SKM-1 (cell line): ENCODE measurements around the gene RHOT1.
"Not testable (repeated sequence)": the region's sequence is repeated elsewhere in the genome, so short reads cannot be mapped to it uniquely, and the experiment has no call there.

Source experiments
- DNase-seq: peaks from one replicate; lab custom pipeline; 2025; ENCODE audit not compliant: unreplicated experiment; lab: John Stamatoyannopoulos, UW

Gene RHOT1

DNA sequence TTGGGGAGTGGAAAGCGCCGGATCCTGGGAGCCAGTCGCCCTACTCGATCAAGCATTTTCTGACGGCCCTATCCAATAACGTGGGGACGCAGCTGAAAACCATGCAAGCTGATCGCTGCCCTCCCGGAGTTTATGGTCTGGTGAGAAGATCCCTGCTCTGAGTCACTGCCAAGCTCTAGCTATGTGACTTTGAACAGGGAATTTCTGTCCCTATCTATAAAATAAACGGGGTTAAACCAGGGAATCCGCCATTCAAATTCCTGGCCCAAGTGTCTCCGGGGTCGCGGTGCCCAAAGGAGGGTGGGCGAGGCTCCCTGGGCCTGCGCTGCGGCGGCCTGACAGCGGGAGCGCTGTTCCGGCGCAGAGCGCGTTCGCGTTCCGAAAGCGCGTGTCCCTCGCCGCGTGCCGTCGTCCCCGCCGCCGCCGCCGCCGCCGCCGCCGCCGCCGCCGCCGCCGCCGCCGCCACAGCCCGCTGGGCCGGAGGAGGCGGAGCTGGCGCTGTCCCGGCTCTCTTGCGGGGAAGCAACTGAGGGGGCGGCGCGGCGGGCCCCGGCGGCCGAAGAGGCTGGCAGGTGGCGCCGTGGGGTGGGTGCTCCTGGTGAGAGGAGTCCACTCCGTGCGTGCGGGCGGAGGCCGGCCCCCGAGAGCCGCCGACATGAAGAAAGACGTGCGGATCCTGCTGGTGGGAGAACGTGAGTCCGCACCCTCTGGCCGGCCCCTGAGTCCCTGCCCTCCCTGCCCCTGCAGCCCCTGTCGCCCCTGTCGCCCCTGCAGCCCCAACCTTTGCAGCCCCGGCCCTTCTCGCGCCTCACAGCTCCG, at the start of gene RHOT1:
Gene RHOT1 (plus strand): TSS at position 465 of the 819 bp plus-strand sequence. CDS start 191 bp downstream, at position 656.
- peak; percentile 57 for DNase-seq

DNA sequence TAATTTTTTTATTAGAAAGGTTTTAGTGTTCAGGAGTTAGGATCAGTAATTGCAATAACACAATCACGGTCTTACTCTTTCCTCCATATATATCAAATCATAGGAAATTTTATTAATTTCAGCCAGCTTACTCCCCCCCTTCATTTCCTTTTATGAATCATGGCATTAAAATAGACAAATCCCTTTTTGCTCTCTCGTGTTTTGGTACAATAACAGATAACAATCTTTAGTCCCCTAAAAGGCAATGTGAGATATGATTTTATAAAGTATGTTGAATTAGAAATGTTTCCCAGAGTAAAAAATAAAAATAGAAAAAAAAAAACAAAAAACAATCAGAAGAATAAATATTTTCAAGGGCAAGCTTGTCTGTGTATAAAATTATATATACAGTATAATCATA, 42.6 kb upstream of the RHOT1 start:
- DNase-seq = no peak

DNA sequence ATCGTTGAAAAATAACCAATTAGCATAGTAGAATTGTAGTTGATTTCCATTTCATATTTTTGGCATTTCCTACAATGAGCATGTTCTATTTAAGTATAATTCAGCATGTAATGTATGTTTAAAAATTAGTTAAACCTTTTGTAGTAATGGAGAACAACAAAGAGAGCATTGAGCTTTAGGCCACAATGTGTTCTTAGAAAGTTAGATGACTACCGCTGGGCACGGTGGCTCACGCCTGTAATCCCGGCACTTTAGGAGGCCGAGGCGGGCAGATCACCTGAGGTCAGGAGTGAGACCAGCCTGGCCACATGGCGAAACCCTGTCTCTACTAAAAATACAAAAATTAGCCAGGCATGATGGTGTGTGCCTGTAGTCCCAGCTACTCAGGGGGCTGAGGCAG, 42.0 kb upstream of the RHOT1 start:
- DNase-seq = not testable (repeated sequence)

GRCh38 chr17:32100971-32101631, 41.2 kb upstream of the RHOT1 start:
- no peak for DNase-seq

- no peak for DNase-seq
These were observed 40.1 kb upstream of the RHOT1 start for GRCh38 chr17:32102172-32102571.

GRCh38 chr17:32102646-32103186, 39.6 kb upstream of the RHOT1 start:
- no peak for DNase-seq

DNA sequence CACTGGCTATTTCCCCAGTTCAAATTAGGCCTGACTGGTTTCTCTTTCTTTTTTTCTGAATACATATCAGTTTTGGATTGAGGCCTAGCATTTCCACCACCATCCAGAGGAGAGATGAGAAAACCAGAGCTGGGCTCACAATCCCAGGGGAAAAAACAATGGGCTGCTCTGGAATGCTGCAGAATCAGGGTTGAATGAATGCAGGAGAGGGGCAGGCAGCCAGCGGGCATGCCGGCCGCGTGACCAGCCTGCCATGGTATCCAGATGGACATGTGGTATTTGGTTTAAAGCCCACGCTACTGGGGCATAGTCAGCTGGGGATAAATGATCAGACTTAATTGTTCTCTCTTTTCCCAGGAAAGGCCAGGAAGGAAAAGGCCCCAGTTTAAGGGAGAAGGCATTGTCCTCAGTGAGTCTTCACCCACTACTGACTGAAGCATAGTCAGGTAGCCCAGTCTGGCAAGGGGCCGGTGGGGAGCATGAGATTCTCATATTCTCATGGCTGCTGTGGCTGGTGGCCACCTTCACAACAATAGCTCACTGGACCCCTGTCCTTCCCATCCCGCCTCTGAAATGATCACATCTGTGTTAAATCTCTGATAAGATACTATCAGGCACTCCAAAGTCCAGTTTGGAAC, 38.7 kb upstream of the RHOT1 start:
- DNase-seq = no peak

DNA sequence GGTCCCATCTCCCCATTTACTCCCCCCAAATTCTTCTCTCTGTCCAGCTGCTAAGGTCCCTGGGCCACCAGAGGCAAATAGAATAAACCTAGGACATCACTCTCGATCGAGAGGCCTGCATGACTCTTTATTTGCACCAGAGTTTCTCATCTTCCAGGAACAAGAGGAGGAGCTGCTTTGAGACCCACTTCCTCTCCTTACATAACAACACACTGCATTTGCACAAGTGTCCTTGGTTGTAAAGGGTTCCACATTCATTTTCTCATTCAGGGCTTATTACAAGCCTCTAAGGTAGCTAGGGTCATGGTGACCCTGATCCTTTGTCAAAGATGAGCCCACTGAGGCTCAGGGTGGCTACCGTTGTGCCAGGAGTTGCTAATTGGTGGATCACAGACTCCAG, 38.1 kb upstream of the RHOT1 start:
- no peak for DNase-seq

GRCh38 chr17:32106471-32106981, 35.8 kb upstream of the RHOT1 start:
- DNase-seq = not testable (repeated sequence)

GRCh38 chr17:32107194-32107593, 35.1 kb upstream of the RHOT1 start:
- not testable (repeated sequence) for DNase-seq

- DNase-seq = no peak
These were observed 31.7 kb upstream of the RHOT1 start for GRCh38 chr17:32110596-32110995.

- no peak for DNase-seq
These were observed 31.0 kb upstream of the RHOT1 start for GRCh38 chr17:32111141-32111771.

DNA sequence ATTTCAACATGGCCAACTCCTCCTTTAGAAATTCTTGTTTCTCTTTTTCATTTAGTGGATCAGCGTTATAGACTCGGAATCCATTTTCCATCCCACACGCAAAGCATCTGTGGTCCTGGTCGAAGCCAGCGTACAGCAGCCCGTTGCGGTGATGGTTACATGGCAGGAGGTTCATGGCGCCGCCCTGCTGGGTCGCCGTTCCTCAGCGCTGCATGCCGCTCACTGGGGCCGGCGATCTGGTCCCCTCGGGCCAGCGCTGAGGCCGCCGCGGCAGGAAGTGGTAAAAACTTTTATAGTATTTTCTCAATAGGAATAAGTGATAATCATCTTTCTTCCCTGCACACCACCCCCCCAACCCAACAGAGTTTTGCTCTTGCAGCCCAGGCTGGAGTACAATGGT, 29.9 kb upstream of the RHOT1 start:
- no peak for DNase-seq

- DNase-seq = no peak
These were observed 27.8 kb upstream of the RHOT1 start for GRCh38 chr17:32114536-32114935.

DNA sequence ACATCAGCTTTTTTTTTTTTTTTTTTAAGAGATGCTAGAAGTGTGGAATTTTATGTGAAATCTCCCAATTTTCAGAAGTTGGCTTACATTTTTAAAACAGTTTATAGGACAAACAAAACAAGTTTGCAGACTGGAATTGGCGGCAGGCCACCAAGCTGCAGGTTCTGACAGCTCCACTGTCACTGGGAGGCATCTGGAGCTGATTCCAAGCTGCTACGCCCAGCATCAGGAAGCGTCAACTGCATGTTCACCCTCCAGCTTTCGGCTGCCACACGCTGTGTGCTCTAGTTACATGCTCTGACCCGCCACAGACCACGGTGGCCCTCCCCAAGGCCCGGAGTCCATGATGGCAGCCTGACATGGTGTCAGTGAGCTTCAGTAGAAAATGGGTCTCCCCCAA, 26.8 kb upstream of the RHOT1 start:
- not testable (repeated sequence) for DNase-seq

DNA sequence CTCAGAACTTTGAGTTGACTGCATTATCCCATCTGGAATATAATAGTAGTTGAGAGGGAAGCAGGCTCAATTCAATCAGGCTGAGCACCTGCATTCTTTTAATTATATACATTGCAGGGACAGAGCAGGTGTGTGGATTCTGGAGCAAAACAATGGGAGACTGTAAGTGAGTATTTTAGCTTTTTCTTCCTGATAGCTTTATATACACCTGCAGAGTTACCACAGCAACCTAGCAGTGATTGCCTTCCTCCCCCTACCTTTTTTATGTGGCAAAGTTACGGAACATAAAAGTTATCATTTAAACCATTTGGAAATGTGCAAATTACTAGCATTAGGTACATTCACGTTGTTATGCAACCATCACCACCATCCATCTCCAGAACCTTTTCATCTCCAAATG, 25.4 kb upstream of the RHOT1 start:
- no peak for DNase-seq

GRCh38 chr17:32117399-32117798, 24.9 kb upstream of the RHOT1 start:
- no peak for DNase-seq

DNA sequence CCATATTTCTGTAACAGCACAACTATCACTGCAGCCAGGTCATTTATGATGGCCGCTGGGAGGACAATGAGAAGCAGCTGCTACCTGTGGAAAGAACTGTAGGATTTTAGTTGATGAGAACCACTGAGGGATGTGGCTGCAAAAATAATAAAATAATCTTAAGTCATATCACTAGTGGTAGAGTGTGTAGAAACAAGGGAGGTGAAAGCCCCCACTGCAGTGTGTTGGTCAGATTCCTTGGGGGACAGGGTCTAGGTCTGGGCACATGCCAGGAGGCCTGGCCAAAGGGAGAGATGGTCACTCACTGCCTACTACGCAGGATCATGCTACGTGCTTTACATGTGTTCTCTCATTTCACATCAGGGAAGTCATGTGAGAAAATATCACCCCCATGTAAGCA, 24.2 kb upstream of the RHOT1 start:
- DNase-seq = not testable (repeated sequence)

DNA sequence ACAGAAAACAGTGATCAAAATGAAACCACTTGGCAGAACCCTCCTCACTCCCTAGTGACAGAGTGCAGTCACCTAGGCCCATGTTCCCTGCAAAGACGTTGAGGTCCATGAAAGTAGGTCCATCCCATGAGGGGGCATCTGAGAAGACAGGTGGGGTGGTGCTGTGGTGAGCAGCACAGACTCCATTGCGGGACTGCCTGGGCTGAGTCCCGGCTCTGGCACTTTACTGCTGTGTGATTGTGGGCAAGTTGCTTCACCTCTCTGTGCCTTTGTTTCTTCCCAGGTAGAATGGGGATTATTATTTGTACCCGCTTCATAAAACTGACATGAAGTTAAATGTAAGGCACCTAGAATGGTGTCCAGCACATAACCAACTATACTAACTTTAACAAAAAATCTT, 23.5 kb upstream of the RHOT1 start:
- DNase-seq = no peak

DNA sequence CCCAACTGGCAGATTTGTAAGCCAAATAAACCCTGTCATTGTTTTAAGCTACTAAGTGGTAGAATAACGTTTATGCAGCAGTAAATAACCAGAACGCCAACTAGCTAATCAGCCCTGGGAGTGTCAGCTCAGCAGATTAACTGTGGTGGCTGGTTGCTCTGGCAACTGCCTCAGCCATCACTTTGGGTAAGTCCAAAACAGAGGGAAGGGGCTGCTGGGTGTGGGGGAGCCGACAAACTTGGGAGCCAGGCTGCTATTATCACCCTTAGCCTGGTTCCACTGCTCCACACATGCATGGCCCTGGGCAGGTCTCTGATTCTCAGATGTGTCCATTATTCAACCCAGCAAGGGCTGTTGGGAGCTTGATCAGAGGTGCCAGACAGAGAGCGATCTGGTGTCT, 22.2 kb upstream of the RHOT1 start:
- no peak for DNase-seq

DNA sequence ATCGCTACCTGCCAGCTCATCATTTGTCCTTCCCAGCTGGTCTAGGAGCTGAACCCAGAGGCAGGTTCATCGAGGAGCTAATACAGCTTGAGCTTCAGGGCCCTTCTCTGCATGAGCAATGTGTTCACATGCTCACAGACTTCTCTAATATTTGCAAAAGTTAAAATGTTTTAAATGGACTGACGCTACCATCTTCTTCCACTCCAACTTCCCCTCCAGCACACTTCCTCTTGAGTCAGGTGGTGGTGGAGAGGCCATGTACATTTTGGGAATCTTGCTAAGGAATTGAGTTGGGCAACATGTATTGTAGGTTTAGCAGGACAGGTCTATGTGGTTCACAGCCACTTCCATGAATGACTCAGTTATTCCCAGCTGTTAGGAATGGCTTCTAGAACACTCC, 21.6 kb upstream of the RHOT1 start:
- no peak for DNase-seq
